Activated T-helper 17 cell treated with anti-CD3 and anti-CD28 coated beads, Interleukin-2, amount 50 U/mL, for 72 hours (primary cell): ENCODE measurements around the gene IL11RA. TPM values are rescaled to one million over a fixed set of nuclear protein-coding genes. Genes with fewer than 3 reads are reported as not detected.
A peak's percentile ranks its signal among the peaks of the same experiment; 100 is the strongest.

Source experiments
- ATAC-seq: fragments of 150-1000 bp; cut with Tn5 transposase; replicated peaks from 2 replicates; pipeline ENCODE4 v1.10.0; 2021; ENCODE audit warnings: mild to moderate bottlenecking, moderate library complexity
- H3K27ac Mint-ChIP-seq: one replicate; pipeline ENCODE4 v1.8.0; 2022; ENCODE audit warnings: mixed read lengths
- H3K27me3 Mint-ChIP-seq: one replicate; pipeline ENCODE4 v1.8.0; 2022; ENCODE audit warnings: mixed read lengths
- H3K36me3 Mint-ChIP-seq: one replicate; pipeline ENCODE4 v1.8.0; 2022; ENCODE audit warnings: low read depth, mild to moderate bottlenecking, mixed read lengths
- H3K4me1 Mint-ChIP-seq: one replicate; pipeline ENCODE4 v1.8.0; 2022; ENCODE audit warnings: mixed read lengths
- H3K4me3 Mint-ChIP-seq: one replicate; pipeline ENCODE4 v1.8.0; 2022; ENCODE audit warnings: mild to moderate bottlenecking, mixed read lengths
- H3K9me3 Mint-ChIP-seq: one replicate; pipeline ENCODE4 v1.8.0; 2022; ENCODE audit warnings: mixed read lengths
- total RNA-seq, 2 donors: library from RNA; stranded (reverse); gene quantifications; one replicate each; pipeline ENCODE4 v1.2.3, GENCODE V29; 2022

The IL11RA gene
- total RNA-seq: 10 to 100 TPM; 30.4 to 48.9 TPM

DNA sequence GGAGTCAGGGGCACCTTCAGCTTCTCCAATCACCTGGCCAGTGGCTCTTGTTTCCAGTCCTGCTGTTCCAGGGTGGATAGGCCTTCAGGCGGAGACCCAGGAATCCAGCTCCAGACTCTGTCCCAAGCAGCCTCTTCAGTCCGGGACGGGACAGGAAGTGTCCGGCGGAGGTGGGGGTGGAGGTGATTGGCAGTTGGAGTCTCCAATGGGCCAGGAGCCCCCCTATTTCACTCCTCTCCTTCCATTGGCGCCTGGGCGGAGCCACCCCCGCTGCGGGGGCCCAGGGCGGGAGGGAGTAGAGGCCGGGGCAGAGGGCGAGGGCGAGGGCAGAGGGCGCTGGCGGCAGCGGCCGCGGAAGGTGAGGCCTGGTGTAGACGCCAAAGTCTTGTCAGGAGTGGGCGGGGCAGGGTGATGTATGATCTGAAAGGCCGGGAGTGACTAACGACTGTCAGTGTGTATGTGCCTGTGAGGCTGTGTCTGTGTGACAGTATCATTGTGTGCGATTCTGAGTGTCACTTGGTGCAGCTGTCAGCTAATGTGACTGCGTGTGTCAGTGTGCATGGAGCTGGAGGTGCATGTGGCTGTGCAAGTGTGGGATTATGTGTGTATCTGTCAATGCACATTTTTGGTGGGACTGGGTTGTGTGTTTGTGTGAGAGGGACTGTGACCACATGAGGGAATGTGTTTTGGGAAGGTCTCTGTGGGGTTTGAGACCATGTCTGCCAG is at the start of gene IL11RA:
Gene IL11RA (plus strand): TSS at position 310 of the 726 bp plus-strand sequence. CDS start 3,033 bp downstream, outside the sequence.
- H3K27me3 Mint-ChIP-seq: no peaks in the 10 kb centered on the region
- peaks cover 39% of the 10 kb centered on the region for H3K36me3 Mint-ChIP-seq
- H3K27ac Mint-ChIP-seq: peak within 1 kb of the TSS; percentile 79
- H3K4me3 Mint-ChIP-seq: peak within 1 kb of the TSS; percentile 69
- ATAC-seq: peak; percentile 92
- peaks cover 45% of the 10 kb centered on the region for H3K4me1 Mint-ChIP-seq
- H3K9me3 Mint-ChIP-seq: no peaks in the 10 kb centered on the region

GRCh38 chr9:34603610-34604231 is 48.3 kb upstream of the IL11RA start:
- Mint-ChIP-seq H3K9me3 (no peaks in the 10 kb centered on the region), H3K4me1 (no peaks in the 10 kb centered on the region), H3K4me3 (no peak overlapping the region), H3K36me3 (no peaks in the 10 kb centered on the region), H3K27me3 (peaks cover 3% of the 10 kb centered on the region), H3K27ac (no peak overlapping the region)
- peak; percentile 92 for ATAC-seq

GRCh38 chr9:34606190-34606589 is 45.8 kb upstream of the IL11RA start:
- H3K27ac Mint-ChIP-seq: no peak overlapping the region
- no peaks in the 10 kb centered on the region for H3K9me3 Mint-ChIP-seq
- no peaks in the 10 kb centered on the region for H3K4me1 Mint-ChIP-seq
- peaks cover 3% of the 10 kb centered on the region for H3K27me3 Mint-ChIP-seq
- H3K4me3 Mint-ChIP-seq: no peak overlapping the region
- ATAC-seq: no peak
- H3K36me3 Mint-ChIP-seq: peaks cover under 1% of the 10 kb centered on the region

GRCh38 chr9:34606905-34607304 is 45.1 kb upstream of the IL11RA start:
- Mint-ChIP-seq H3K27ac (no peak overlapping the region), H3K36me3 (peaks cover 5% of the 10 kb centered on the region), H3K9me3 (no peaks in the 10 kb centered on the region), H3K27me3 (peaks cover 3% of the 10 kb centered on the region), H3K4me3 (no peak overlapping the region), H3K4me1 (no peaks in the 10 kb centered on the region)
- no peak for ATAC-seq

GRCh38 chr9:34607331-34607730 is 44.7 kb upstream of the IL11RA start:
- Mint-ChIP-seq H3K9me3 (no peaks in the 10 kb centered on the region), H3K36me3 (peaks cover 5% of the 10 kb centered on the region), H3K4me3 (no peak overlapping the region), H3K27me3 (peaks cover 3% of the 10 kb centered on the region), H3K4me1 (no peaks in the 10 kb centered on the region), H3K27ac (no peak overlapping the region)
- ATAC-seq: no peak

- H3K9me3 Mint-ChIP-seq: no peaks in the 10 kb centered on the region
- no peak overlapping the region for H3K27ac Mint-ChIP-seq
- no peak for ATAC-seq
- H3K4me1 Mint-ChIP-seq: no peaks in the 10 kb centered on the region
- no peaks in the 10 kb centered on the region for H3K27me3 Mint-ChIP-seq
- peaks cover 14% of the 10 kb centered on the region for H3K36me3 Mint-ChIP-seq
- peak overlapping the region; percentile 93 for H3K4me3 Mint-ChIP-seq
Measured at GRCh38 chr9:34610434-34611206, 41.4 kb upstream of the IL11RA start.

GRCh38 chr9:34611251-34611810 is 40.7 kb upstream of the IL11RA start:
- Mint-ChIP-seq H3K27ac (peak overlapping the region; percentile 95), H3K9me3 (no peaks in the 10 kb centered on the region), H3K27me3 (no peaks in the 10 kb centered on the region), H3K4me3 (peak overlapping the region; percentile 93), H3K36me3 (peaks cover 21% of the 10 kb centered on the region), H3K4me1 (no peaks in the 10 kb centered on the region)
- ATAC-seq: peak; percentile 11

GRCh38 chr9:34611811-34612787 is 39.9 kb upstream of the IL11RA start, which contains the start of gene RPP25L:
RPP25L (minus strand) TSS chr9:34612097; CDS start chr9:34611296, 801 bp downstream.
- ATAC-seq: peak; percentile 98
- Mint-ChIP-seq H3K36me3 (peaks cover 26% of the 10 kb centered on the region), H3K27ac (peak within 1 kb of the TSS; percentile 95), H3K27me3 (no peaks in the 10 kb centered on the region), H3K4me1 (no peaks in the 10 kb centered on the region), H3K4me3 (peak within 1 kb of the TSS; percentile 93), H3K9me3 (no peaks in the 10 kb centered on the region)

DNA sequence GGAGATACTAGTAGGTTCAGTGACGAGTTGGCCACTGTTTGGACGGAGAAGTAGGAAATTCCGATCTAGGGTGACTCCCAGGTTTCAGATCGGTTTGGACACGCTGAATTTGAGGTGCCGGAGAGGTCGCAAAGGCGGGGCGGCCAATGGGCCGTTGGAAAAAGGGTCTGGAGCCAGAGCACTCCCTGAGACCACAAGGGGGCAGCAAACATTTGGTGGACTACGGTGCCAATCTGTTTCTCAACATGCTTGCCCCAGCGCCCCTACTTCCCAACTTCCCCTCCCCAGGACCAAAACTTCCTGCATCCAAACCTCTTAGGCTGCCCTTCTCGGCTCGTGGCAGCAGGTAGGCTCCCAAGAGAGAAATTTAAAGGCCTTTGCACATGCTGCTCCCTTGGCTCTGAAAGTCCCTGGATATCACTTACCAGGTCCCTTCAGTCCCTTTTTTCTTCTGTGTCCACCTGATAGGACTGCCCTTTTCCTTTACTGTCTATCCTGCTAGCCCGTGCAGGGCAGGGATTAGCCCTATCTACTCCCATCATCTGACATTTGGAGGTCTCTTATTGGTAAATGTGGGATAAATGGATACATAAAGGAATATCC is 39.1 kb upstream of the IL11RA start:
- peak; percentile 57 for ATAC-seq
- no peaks in the 10 kb centered on the region for H3K27me3 Mint-ChIP-seq
- peaks cover 26% of the 10 kb centered on the region for H3K36me3 Mint-ChIP-seq
- no peaks in the 10 kb centered on the region for H3K9me3 Mint-ChIP-seq
- no peaks in the 10 kb centered on the region for H3K4me1 Mint-ChIP-seq
- H3K4me3 Mint-ChIP-seq: peak overlapping the region; percentile 93
- H3K27ac Mint-ChIP-seq: peak overlapping the region; percentile 95

- no peak overlapping the region for H3K27ac Mint-ChIP-seq
- peaks cover 12% of the 10 kb centered on the region for H3K4me1 Mint-ChIP-seq
- no peaks in the 10 kb centered on the region for H3K9me3 Mint-ChIP-seq
- H3K4me3 Mint-ChIP-seq: no peak overlapping the region
- peaks cover 26% of the 10 kb centered on the region for H3K36me3 Mint-ChIP-seq
- no peaks in the 10 kb centered on the region for H3K27me3 Mint-ChIP-seq
- no peak for ATAC-seq
Measured at GRCh38 chr9:34615132-34615531, 36.9 kb upstream of the IL11RA start.

- Mint-ChIP-seq H3K9me3 (no peaks in the 10 kb centered on the region), H3K27ac (peak within 1 kb of the TSS; percentile 94), H3K4me1 (peaks cover 12% of the 10 kb centered on the region), H3K4me3 (peak within 1 kb of the TSS; percentile 98), H3K36me3 (peaks cover 16% of the 10 kb centered on the region), H3K27me3 (peaks cover 19% of the 10 kb centered on the region)
- ATAC-seq: peak; percentile 100
Measured at GRCh38 chr9:34620061-34620994, 31.7 kb upstream of the IL11RA start, which contains the start of gene DCTN3. DCTN3 (minus strand) TSS chr9:34620495; CDS start chr9:34620464, 31 bp downstream.
